ENCODE measurements around the gene HSD17B11. TPM values are rescaled to one million over a fixed set of nuclear protein-coding genes. Genes with fewer than 3 reads are reported as not detected.
"Not testable (repeated sequence)": the region's sequence is repeated elsewhere in the genome, so short reads cannot be mapped to it uniquely, and the experiment has no call there.

The HSD17B11 gene
- total and polyA plus RNA-seq, 5 donors from 2014 or later: 41.0 to 139 (median 102) TPM

DNA sequence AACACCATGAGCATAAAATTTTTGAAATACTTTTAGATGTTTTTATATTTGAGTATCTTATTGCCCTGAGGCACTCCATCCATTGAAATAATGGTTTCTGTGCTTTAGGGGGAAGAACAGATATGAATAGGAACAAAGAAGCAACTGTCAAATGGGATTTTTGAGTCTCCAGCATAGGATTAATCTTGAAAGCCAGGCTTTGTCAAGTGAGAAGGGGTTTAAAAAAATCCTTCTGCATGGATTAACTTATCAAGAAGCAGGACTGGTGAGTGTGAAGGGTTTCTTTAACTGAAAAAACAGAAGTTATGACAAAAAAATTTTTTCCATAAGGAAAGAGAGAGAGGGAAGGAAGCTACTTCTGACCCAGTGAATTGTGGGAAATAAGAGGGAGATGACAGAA is 23.8 kb upstream of the HSD17B11 start:
- Histone ChIP-seq H3K36me3 (ENCODE audit: control insufficient read depth, insufficient read depth, low read length) (no peaks in the 10 kb centered on the region), H3K27ac (ENCODE audit: insufficient read depth, low read length, poor library complexity, severe bottlenecking) (no peak overlapping the region), H3K4me1 (ENCODE audit: control insufficient read depth, insufficient read depth, low read length, poor library complexity, severe bottlenecking) (no peaks in the 10 kb centered on the region), H3K9me3 (ENCODE audit: control insufficient read depth in 2 of 2, low read length in 2 of 2) (no peaks in the 10 kb centered on the region), H3K27me3 (ENCODE audit: control insufficient read depth, insufficient read depth, low read length) (peaks cover 11% of the 10 kb centered on the region), H3K4me3 (ENCODE audit: low read depth, low read length) (no peak overlapping the region)
- peaks cover 29% of the 10 kb centered on the region for H3K27me3 Mint-ChIP-seq
- no peak overlapping the region for H3K4me3 Mint-ChIP-seq
- ATAC-seq (ENCODE audit: low read depth in 2 of 2) (no peak), DNase-seq (no peak)
- no peaks in the 10 kb centered on the region for H3K9me3 Mint-ChIP-seq
- H3K36me3 Mint-ChIP-seq: no peaks in the 10 kb centered on the region
- no peaks in the 10 kb centered on the region for H3K4me1 Mint-ChIP-seq
- no peak overlapping the region for H3K27ac Mint-ChIP-seq

DNA sequence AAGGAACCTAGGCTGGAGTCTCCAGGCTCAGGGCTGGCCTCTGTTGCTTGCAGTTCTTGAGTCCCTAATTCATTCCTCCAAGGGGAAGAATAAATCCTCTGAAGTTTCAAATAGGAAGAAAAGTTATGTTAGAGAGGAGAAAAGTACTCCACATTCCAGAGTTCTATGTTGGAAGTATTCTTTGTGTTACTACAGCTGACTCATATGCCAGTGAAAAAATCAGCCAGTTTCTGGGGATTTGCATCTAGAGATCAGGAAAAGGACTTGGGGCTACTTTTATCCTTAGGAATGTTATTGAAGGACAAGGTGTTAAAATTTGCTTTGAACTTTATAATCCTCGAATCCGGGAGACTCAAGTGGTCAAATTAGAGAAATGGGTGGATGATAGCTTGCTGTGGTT is 19.7 kb upstream of the HSD17B11 start:
- ATAC-seq (ENCODE audit: low read depth in 2 of 2) (no peak), DNase-seq (no peak)
- H3K27ac Mint-ChIP-seq: no peak overlapping the region
- no peaks in the 10 kb centered on the region for H3K9me3 Mint-ChIP-seq
- peaks cover 0 to 17% (median 3%) of the 10 kb centered on the region in 4 donors for H3K4me1 Mint-ChIP-seq
- H3K4me3 Mint-ChIP-seq: no peak overlapping the region
- Histone ChIP-seq H3K27me3 (ENCODE audit: control insufficient read depth, insufficient read depth, low read length) (peaks cover 14% of the 10 kb centered on the region), H3K9me3 (ENCODE audit: control insufficient read depth in 2 of 2, low read length in 2 of 2) (no peaks in the 10 kb centered on the region), H3K4me3 (ENCODE audit: low read depth, low read length) (no peak overlapping the region), H3K4me1 (ENCODE audit: control insufficient read depth, insufficient read depth, low read length, poor library complexity, severe bottlenecking) (peaks cover 4% of the 10 kb centered on the region), H3K27ac (ENCODE audit: insufficient read depth, low read length, poor library complexity, severe bottlenecking) (no peak overlapping the region), H3K36me3 (ENCODE audit: control insufficient read depth, insufficient read depth, low read length) (no peaks in the 10 kb centered on the region)
- H3K27me3 Mint-ChIP-seq: peaks cover 41% of the 10 kb centered on the region
- no peaks in the 10 kb centered on the region for H3K36me3 Mint-ChIP-seq

DNA sequence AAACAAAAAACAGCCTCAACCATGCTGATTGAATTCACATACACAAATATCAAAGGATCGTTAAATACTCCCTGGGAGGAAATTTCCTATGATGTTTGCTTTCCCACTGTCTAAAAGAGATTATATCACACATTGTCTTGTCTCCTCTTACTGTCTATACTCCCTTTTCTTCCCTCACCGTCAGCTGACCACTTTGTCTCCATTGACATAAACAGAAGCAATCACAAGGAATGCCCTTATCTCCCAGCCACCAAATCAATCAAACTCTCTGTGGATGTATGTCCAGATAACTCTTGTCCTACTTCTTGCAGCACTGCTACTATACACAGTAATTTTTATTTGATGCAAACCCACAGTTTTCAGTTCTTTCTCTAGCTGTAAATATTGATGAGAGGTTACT is 19.2 kb upstream of the HSD17B11 start:
- Mint-ChIP-seq H3K27me3 (peaks cover 40% of the 10 kb centered on the region), H3K4me3 (no peak overlapping the region), H3K4me1 (peaks cover 0 to 17% (median 3%) of the 10 kb centered on the region in 4 donors), H3K9me3 (no peaks in the 10 kb centered on the region), H3K36me3 (no peaks in the 10 kb centered on the region), H3K27ac (peak overlapping the region in 1 of 3 donors; percentile 6)
- no peaks in the 10 kb centered on the region for H3K9me3 ChIP-seq (ENCODE audit: control insufficient read depth in 2 of 2, low read length in 2 of 2)
- H3K4me3 ChIP-seq (ENCODE audit: low read depth, low read length): no peak overlapping the region
- ATAC-seq (ENCODE audit: low read depth in 2 of 2) (no peak), DNase-seq (no peak)
- no peaks in the 10 kb centered on the region for H3K36me3 ChIP-seq (ENCODE audit: control insufficient read depth, insufficient read depth, low read length)
- peaks cover 14% of the 10 kb centered on the region for H3K27me3 ChIP-seq (ENCODE audit: control insufficient read depth, insufficient read depth, low read length)
- H3K4me1 ChIP-seq (ENCODE audit: control insufficient read depth, insufficient read depth, low read length, poor library complexity, severe bottlenecking): peaks cover 4% of the 10 kb centered on the region
- no peak overlapping the region for H3K27ac ChIP-seq (ENCODE audit: insufficient read depth, low read length, poor library complexity, severe bottlenecking)

DNA sequence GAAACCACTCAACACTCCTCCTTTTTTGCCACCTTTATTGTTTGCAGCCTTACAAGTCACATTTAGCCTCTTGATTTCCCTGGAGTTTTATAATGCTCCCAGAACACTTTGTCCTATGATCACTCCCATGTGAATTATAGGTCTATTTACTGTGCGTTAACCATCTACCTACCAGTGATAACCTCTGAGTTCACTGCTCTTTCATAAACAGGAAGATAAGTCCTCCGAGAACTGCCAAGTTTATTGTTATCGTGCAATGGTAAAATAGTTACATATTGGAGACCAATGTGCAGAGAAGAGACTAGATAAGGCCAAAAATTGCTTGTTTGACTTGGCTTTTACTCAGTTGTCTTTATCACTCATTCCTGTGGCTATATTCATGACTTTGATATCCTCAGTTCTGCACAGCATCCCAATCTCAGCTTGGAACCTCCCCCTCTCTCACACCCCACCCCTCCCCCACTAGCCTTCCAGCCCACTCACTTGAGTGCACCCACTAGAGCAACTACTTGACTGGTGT is 18.5 kb upstream of the HSD17B11 start:
- Histone ChIP-seq H3K4me3 (ENCODE audit: low read depth, low read length) (no peak overlapping the region), H3K36me3 (ENCODE audit: control insufficient read depth, insufficient read depth, low read length) (no peaks in the 10 kb centered on the region), H3K27ac (ENCODE audit: insufficient read depth, low read length, poor library complexity, severe bottlenecking) (no peak overlapping the region), H3K4me1 (ENCODE audit: control insufficient read depth, insufficient read depth, low read length, poor library complexity, severe bottlenecking) (peaks cover 4% of the 10 kb centered on the region), H3K27me3 (ENCODE audit: control insufficient read depth, insufficient read depth, low read length) (peaks cover 14% of the 10 kb centered on the region), H3K9me3 (ENCODE audit: control insufficient read depth in 2 of 2, low read length in 2 of 2) (no peaks in the 10 kb centered on the region)
- no peaks in the 10 kb centered on the region for H3K36me3 Mint-ChIP-seq
- peaks cover 35% of the 10 kb centered on the region for H3K27me3 Mint-ChIP-seq
- DNase-seq (no peak), ATAC-seq (ENCODE audit: low read depth in 2 of 2) (no peak)
- H3K4me1 Mint-ChIP-seq: peaks cover 0 to 17% (median 3%) of the 10 kb centered on the region in 4 donors
- H3K9me3 Mint-ChIP-seq: no peaks in the 10 kb centered on the region
- no peak overlapping the region for H3K27ac Mint-ChIP-seq
- H3K4me3 Mint-ChIP-seq: no peak overlapping the region

DNA sequence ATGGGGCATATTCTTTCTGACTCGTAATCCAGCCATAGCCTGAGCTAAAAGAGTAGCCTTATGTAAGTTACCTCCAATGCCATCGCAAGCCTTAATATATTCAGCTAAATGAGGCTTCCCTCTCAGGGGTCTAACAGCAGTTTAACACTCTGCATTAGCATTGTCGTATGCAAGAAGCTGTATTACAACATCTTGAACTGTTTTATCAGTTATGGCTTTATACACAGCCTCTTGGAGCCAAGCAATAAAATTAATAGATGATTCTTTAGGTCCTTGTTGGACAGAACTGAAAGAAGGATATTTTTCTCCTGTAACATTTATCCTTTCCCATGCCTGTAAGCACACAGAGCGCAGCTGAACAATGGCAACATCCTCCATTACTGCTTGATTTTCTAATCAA is 15.9 kb upstream of the HSD17B11 start:
- H3K9me3 Mint-ChIP-seq; H3K36me3 Mint-ChIP-seq; H3K27me3 ChIP-seq (ENCODE audit: control insufficient read depth, insufficient read depth, low read length); H3K27ac ChIP-seq (ENCODE audit: insufficient read depth, low read length, poor library complexity, severe bottlenecking); H3K36me3 ChIP-seq (ENCODE audit: control insufficient read depth, insufficient read depth, low read length); H3K4me1 ChIP-seq (ENCODE audit: control insufficient read depth, insufficient read depth, low read length, poor library complexity, severe bottlenecking); ATAC-seq (ENCODE audit: low read depth in 2 of 2); H3K9me3 ChIP-seq (ENCODE audit: control insufficient read depth in 2 of 2, low read length in 2 of 2); DNase-seq: not testable (repeated sequence)
- Mint-ChIP-seq H3K4me3 (peak overlapping the region in 3 of 4 donors; percentile 3 to 71 (median 62)), H3K4me1 (peaks cover 0 to 17% (median 3%) of the 10 kb centered on the region in 4 donors), H3K27ac (peak overlapping the region in 1 of 3 donors; percentile 65), H3K27me3 (peaks cover 24% of the 10 kb centered on the region)
- peak overlapping the region; percentile 10 for H3K4me3 ChIP-seq (ENCODE audit: low read depth, low read length)

DNA sequence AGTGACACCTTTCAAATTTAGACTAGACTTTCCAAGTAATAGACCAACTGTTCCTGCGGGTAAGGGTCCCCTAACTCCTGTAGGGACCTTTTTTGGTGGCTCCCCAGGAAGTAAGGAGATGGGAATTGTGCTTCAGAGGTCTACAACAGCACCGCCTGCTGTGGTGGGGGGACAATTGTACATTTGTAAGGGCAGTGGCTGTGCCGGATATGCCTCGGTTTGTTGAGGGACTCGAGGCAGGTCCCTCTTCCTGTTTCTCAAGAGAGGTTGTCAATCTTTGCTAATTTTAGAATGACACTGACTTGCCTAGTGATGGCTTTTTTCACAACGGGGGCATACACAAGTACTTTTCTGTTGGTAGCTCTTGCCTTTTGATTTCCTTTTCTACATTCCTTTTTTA is 15.5 kb upstream of the HSD17B11 start:
- H3K9me3 ChIP-seq (ENCODE audit: control insufficient read depth in 2 of 2, low read length in 2 of 2): no peaks in the 10 kb centered on the region
- Mint-ChIP-seq H3K36me3 (no peaks in the 10 kb centered on the region), H3K9me3 (no peaks in the 10 kb centered on the region), H3K4me3 (peak overlapping the region in 3 of 4 donors; percentile 3 to 71 (median 62)), H3K27me3 (peaks cover 24% of the 10 kb centered on the region), H3K27ac (peak overlapping the region in 1 of 3 donors; percentile 65), H3K4me1 (peaks cover 0 to 17% (median 3%) of the 10 kb centered on the region in 4 donors)
- H3K27ac ChIP-seq (ENCODE audit: insufficient read depth, low read length, poor library complexity, severe bottlenecking): no peak overlapping the region
- peaks cover 8% of the 10 kb centered on the region for H3K27me3 ChIP-seq (ENCODE audit: control insufficient read depth, insufficient read depth, low read length)
- ATAC-seq (ENCODE audit: low read depth in 2 of 2) (peak in 1 of 2 donors; percentile 55), DNase-seq (peak in 1 of 3 donors; percentile 47)
- H3K4me1 ChIP-seq (ENCODE audit: control insufficient read depth, insufficient read depth, low read length, poor library complexity, severe bottlenecking): peaks cover 4% of the 10 kb centered on the region
- H3K36me3 ChIP-seq (ENCODE audit: control insufficient read depth, insufficient read depth, low read length): no peaks in the 10 kb centered on the region
- H3K4me3 ChIP-seq (ENCODE audit: low read depth, low read length): peak overlapping the region; percentile 10

DNA sequence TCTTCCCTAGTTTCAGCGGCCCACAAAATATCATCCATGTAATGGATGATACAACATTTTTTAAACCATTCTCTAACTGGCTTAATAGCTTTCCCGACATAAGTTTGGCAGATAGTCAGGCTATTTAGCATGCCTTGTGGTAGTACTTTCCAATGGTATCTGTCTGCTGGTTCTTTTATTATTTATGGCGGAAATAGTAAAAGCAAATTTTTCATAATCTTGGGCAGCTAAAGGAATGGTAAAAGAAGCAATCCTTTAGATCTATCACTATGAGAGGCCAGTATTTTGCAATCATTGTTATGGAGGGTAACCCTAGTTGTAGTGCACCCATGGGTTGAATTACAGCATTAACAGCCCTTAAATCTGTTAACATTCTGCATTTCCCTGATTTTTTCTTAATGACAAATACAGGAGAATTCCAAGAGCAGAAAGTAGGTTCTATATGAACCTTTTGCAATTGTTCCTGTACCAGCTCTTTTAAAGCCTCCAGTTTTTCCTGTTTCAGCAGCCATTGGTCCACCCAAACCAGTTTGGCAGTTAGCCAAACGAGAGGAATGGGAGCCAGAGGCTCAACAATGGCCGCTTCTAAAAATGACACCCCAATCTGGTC is 14.3 kb upstream of the HSD17B11 start:
- H3K9me3 Mint-ChIP-seq: no peaks in the 10 kb centered on the region
- peaks cover 4% of the 10 kb centered on the region for H3K4me1 ChIP-seq (ENCODE audit: control insufficient read depth, insufficient read depth, low read length, poor library complexity, severe bottlenecking)
- H3K36me3 ChIP-seq (ENCODE audit: control insufficient read depth, insufficient read depth, low read length): no peaks in the 10 kb centered on the region
- ATAC-seq (ENCODE audit: low read depth in 2 of 2) (no peak), DNase-seq (no peak)
- H3K36me3 Mint-ChIP-seq: no peaks in the 10 kb centered on the region
- peaks cover 7% of the 10 kb centered on the region for H3K27me3 ChIP-seq (ENCODE audit: control insufficient read depth, insufficient read depth, low read length)
- H3K27ac Mint-ChIP-seq: no peak overlapping the region
- H3K27ac ChIP-seq (ENCODE audit: insufficient read depth, low read length, poor library complexity, severe bottlenecking): no peak overlapping the region
- H3K9me3 ChIP-seq (ENCODE audit: control insufficient read depth in 2 of 2, low read length in 2 of 2): no peaks in the 10 kb centered on the region
- peaks cover 19% of the 10 kb centered on the region for H3K27me3 Mint-ChIP-seq
- H3K4me3 ChIP-seq (ENCODE audit: low read depth, low read length): no peak overlapping the region
- H3K4me1 Mint-ChIP-seq: peaks cover 0 to 17% (median 3%) of the 10 kb centered on the region in 4 donors
- H3K4me3 Mint-ChIP-seq: peak overlapping the region in 1 of 4 donors; percentile 6

DNA sequence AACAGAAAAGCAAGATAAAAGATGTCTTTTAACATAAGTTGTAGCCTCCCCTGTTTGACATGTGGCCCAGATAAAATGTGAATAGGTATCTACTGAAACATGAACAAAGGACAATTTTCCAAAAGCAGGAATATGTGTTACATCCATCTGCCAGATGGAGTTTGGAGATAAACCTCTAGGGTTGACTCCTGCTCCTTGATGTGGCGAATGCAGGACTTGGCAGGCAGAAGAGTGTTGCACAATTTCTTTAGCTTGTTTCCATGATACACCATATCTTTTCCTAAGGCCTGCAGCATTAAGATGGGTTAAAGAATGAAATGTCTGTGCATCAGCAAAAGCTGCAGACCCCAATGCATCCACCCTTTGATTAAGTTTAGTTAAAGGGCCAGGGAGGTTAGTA is 12.7 kb upstream of the HSD17B11 start:
- not testable (repeated sequence) for H3K9me3 ChIP-seq (ENCODE audit: control insufficient read depth in 2 of 2, low read length in 2 of 2); H3K36me3 Mint-ChIP-seq; H3K4me3 Mint-ChIP-seq; H3K27ac ChIP-seq (ENCODE audit: insufficient read depth, low read length, poor library complexity, severe bottlenecking); H3K4me3 ChIP-seq (ENCODE audit: low read depth, low read length); ATAC-seq (ENCODE audit: low read depth in 2 of 2); H3K27ac Mint-ChIP-seq; H3K9me3 Mint-ChIP-seq; H3K36me3 ChIP-seq (ENCODE audit: control insufficient read depth, insufficient read depth, low read length); H3K27me3 ChIP-seq (ENCODE audit: control insufficient read depth, insufficient read depth, low read length); DNase-seq; H3K4me1 ChIP-seq (ENCODE audit: control insufficient read depth, insufficient read depth, low read length, poor library complexity, severe bottlenecking)
- Mint-ChIP-seq H3K27me3 (peaks cover 16% of the 10 kb centered on the region), H3K4me1 (peaks cover 0 to 17% (median 3%) of the 10 kb centered on the region in 4 donors)

Measured in CD4-positive, CD25-positive, alpha-beta regulatory T cell (primary cell).